ENCODE data around the gene CLCNKA. TPM values are rescaled to one million over a fixed set of nuclear protein-coding genes. Genes with fewer than 3 reads are reported as not detected.

The CLCNKA gene
- total RNA-seq, result 2.2 and 2.4 TPM in 2 replicates
- long read RNA-seq, partial matches to known transcripts, result 0 of 1 reads
- long read RNA-seq, other reads (novel, unspliced or antisense), result 1 of 1 reads

DNA sequence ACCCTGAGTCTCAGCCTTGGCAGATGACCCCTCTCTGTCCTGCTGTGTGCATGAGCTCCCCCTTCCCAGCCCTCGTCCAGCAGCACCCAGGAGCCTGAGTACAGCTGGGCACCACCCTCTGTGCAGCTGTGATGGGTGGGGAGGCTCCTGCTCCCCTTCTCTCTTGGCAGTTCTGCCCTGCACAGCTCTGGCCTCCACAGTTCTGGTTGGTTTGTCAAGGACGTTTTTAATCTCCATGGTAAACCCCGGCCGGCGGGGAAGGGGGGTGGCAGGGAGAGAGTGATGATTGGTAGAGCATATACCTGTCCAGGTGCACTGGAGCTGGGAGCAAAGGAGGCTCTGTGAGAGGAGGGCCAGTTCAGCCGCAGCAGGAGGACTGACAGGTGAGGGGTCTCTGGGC lies at the start of gene CLCNKA:
TSS of gene CLCNKA (plus strand) at position 356 of the 400 bp plus-strand sequence. CDS start 584 bp downstream, outside the sequence.
- Mint-ChIP-seq H3K4me1 (ENCODE audit: low read depth) (peaks cover 13% of the 10 kb centered on the region), H3K36me3 (ENCODE audit: insufficient read depth) (no peaks in the 10 kb centered on the region), H3K27ac (no peak within 1 kb of the TSS)

DNA sequence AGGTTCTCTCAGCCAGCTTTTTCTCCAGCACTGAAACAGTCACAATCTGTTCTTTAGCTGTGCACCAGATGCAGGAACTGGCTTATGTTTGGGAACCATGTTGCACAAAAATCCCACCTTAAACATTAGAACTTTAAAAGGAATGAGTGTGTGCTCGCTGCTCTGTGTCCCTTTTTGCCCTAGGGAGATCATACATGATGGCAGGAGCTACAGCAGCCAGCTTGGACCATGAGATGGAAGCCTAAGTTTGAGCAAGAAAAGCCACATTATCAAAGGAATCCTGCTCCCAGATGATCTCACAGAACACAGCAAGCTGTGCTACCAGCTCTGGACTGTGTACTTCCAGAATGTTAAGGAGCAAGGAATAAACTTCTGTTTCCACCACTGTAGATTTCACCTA lies 49.4 kb upstream of the CLCNKA start:
- no peaks in the 10 kb centered on the region for H3K27me3 Mint-ChIP-seq
- TF ChIP-seq, protein P1, sequence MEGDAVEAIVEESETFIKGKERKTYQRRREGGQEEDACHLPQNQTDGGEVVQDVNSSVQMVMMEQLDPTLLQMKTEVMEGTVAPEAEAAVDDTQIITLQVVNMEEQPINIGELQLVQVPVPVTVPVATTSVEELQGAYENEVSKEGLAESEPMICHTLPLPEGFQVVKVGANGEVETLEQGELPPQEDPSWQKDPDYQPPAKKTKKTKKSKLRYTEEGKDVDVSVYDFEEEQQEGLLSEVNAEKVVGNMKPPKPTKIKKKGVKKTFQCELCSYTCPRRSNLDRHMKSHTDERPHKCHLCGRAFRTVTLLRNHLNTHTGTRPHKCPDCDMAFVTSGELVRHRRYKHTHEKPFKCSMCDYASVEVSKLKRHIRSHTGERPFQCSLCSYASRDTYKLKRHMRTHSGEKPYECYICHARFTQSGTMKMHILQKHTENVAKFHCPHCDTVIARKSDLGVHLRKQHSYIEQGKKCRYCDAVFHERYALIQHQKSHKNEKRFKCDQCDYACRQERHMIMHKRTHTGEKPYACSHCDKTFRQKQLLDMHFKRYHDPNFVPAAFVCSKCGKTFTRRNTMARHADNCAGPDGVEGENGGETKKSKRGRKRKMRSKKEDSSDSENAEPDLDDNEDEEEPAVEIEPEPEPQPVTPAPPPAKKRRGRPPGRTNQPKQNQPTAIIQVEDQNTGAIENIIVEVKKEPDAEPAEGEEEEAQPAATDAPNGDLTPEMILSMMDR (IDR thresholded peaks at IDR 0.05; ENCODE audit: unreplicated experiment), result no peak
- H3K27ac Mint-ChIP-seq, result no peak overlapping the region
- DNase-seq (ENCODE audit: low spot score, unreplicated experiment), result no peak
- H3K36me3 Mint-ChIP-seq (ENCODE audit: insufficient read depth), result peaks cover 35% of the 10 kb centered on the region
- H3K9me3 Mint-ChIP-seq (ENCODE audit: low read depth), result peaks cover 15% of the 10 kb centered on the region
- peaks cover 6% of the 10 kb centered on the region for H3K4me1 Mint-ChIP-seq (ENCODE audit: low read depth)
- H3K4me3 Mint-ChIP-seq (ENCODE audit: low read depth), result no peak overlapping the region

More for the DNA sequence above, at the start of gene CLCNKA:
- no peaks in the 10 kb centered on the region for H3K9me3 Mint-ChIP-seq (ENCODE audit: low read depth)
- TF ChIP-seq, protein P1 (IDR thresholded peaks at IDR 0.05; ENCODE audit: unreplicated experiment), result no peak
- no peak within 1 kb of the TSS for H3K4me3 Mint-ChIP-seq (ENCODE audit: low read depth)
- peaks cover 40% of the 10 kb centered on the region for H3K27me3 Mint-ChIP-seq
- DNase-seq (ENCODE audit: low spot score, unreplicated experiment), result no peak

DNA sequence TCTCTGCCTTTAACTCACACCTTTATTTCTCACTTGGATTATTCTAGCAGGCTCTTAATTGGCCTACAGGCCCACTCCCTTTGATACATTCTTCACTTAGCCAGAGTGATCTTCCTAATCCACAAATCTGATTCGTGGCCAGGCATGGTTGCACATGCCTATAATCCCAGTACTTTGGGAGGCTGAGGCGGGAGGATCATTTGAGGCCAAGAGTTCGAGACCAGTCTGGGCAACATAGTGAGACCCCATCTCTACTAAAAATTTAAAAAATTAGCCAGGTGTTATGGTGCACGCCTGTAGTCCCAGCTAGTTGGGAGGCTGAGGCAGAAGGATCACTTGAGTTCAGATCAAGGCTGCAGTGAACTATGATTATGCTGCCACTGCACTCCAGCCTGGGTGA lies 48.1 kb upstream of the CLCNKA start:
- Mint-ChIP-seq H3K36me3 (ENCODE audit: insufficient read depth) (peaks cover 28% of the 10 kb centered on the region), H3K27ac (no peak overlapping the region), H3K4me3 (ENCODE audit: low read depth) (no peak overlapping the region), H3K9me3 (ENCODE audit: low read depth) (peaks cover 16% of the 10 kb centered on the region), H3K27me3 (no peaks in the 10 kb centered on the region), H3K4me1 (ENCODE audit: low read depth) (peaks cover 6% of the 10 kb centered on the region)
- TF ChIP-seq, protein P1 (IDR thresholded peaks at IDR 0.05; ENCODE audit: unreplicated experiment), result no peak
- no peak for DNase-seq (ENCODE audit: low spot score, unreplicated experiment)

DNA sequence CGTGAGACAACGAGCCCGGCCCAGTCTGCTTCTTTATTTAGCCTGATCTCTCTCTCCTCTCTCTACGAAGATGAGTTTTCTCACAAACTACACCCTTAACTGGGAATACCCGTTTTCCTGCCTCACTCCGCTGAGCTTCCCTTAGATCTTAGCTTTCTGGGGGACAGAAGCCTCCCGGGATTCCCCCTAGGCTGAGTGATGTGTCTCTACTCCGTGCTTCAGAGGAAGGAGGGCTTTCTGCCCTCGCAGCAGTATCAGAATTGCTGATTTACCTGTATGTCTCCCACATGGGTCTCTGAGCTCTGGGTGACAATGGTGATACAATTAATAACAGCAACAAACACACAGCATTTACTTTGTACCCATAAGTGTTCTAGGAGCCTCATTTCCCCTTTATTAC lies 47.0 kb upstream of the CLCNKA start:
- Mint-ChIP-seq H3K4me1 (ENCODE audit: low read depth) (peaks cover 6% of the 10 kb centered on the region), H3K4me3 (ENCODE audit: low read depth) (peak overlapping the region; percentile 85), H3K27me3 (no peaks in the 10 kb centered on the region), H3K27ac (peak overlapping the region; percentile 89), H3K36me3 (ENCODE audit: insufficient read depth) (peaks cover 21% of the 10 kb centered on the region), H3K9me3 (ENCODE audit: low read depth) (peaks cover 12% of the 10 kb centered on the region)
- TF ChIP-seq, protein P1 (IDR thresholded peaks at IDR 0.05; ENCODE audit: unreplicated experiment), result no peak
- no peak for DNase-seq (ENCODE audit: low spot score, unreplicated experiment)

DNA sequence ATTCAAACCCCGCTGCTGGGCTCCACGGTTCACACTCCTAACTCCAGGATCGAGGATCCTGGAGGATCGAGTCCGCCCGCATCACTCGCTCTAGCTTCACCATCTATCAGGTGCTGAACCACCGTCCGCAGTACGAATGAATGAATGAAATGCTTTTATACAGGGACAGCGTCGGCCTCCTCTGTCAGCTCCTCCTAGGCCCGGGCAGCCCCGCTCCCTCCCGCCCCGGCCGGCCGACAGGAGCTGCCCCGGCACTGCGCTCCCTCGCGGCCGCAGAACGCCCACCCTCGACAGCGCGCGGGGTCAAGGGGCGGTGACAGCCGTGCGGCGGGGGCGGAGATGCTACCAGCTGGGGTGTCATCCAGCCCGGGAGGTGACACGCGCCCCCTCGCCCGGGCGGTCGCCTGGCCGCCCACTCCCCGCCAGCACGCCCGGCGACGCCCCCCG lies 46.5 kb upstream of the CLCNKA start:
- Mint-ChIP-seq H3K4me1 (ENCODE audit: low read depth) (peaks cover 6% of the 10 kb centered on the region), H3K9me3 (ENCODE audit: low read depth) (peaks cover 9% of the 10 kb centered on the region), H3K27me3 (no peaks in the 10 kb centered on the region), H3K27ac (peak overlapping the region; percentile 89), H3K4me3 (ENCODE audit: low read depth) (peak overlapping the region; percentile 85), H3K36me3 (ENCODE audit: insufficient read depth) (peaks cover 16% of the 10 kb centered on the region)
- DNase-seq (ENCODE audit: low spot score, unreplicated experiment), result peak; percentile 44
- TF ChIP-seq, protein P1 (IDR thresholded peaks at IDR 0.05; ENCODE audit: unreplicated experiment), result peak; percentile 40

Measured in progenitor cell of endocrine pancreas (in vitro differentiated cells).